Ascending aorta (tissue), 2 donors: ENCODE data around the gene TMPRSS11A. TPM values are rescaled to one million over a fixed set of nuclear protein-coding genes. Genes with fewer than 3 reads are reported as not detected.

ENCODE experiments used
- DNase-seq, 2 donors: peaks; one replicate each; pipeline ENCODE4 v3.0.0-alpha.2; 2019; ENCODE audit warnings: low spot score in 2 of 2
- H3K27ac ChIP-seq, 2 donors: fragments of 200-600 bp; sonication (generic); one replicate each; pipeline ENCODE4 v1.5.1; 2016 to 2017; ENCODE audit warnings: mild to moderate bottlenecking in 1 of 2
- H3K27me3 ChIP-seq: fragments of 200-600 bp; sonication (generic); one replicate; pipeline ENCODE4 v1.5.1; 2017
- H3K36me3 ChIP-seq, 2 donors: fragments of 200-600 bp; sonication (generic); one replicate each; pipeline ENCODE4 v1.5.1; 2016
- H3K4me1 ChIP-seq, 2 donors: fragments of 200-600 bp; sonication (generic); one replicate each; pipeline ENCODE4 v1.5.1; 2016 to 2017; ENCODE audit warnings: mild to moderate bottlenecking in 1 of 2
- H3K4me3 ChIP-seq, 2 donors: fragments of 200-600 bp; sonication (generic); one replicate each; pipeline ENCODE4 v1.5.1; 2016 to 2017; ENCODE audit warnings: mild to moderate bottlenecking in 1 of 2
- H3K9me3 ChIP-seq, 2 donors: fragments of 200-600 bp; sonication (generic); one replicate each; pipeline ENCODE4 v1.5.1; 2016
- CTCF ChIP-seq, 3 experiments: fragments of 200-600 bp in 2 of 3; fragments of 450-650 bp in 1 of 3; sonication (generic) in 2 of 3; IDR thresholded peaks; one replicate each; pipeline ENCODE4 v1.5.1; 2016 to 2019; ENCODE audit warnings: antibody characterized with exemption in 3 of 3, mild to moderate bottlenecking in 1 of 3, moderate library complexity in 1 of 3
- intact Hi-C: fragments of 100-400 bp; cut with DNase I; formaldehyde crosslinking; loops from one replicate; pipeline ENCODE4 v1.15.1; 2023
- total RNA-seq: library from RNA; depleted of rRNA; stranded (reverse); fragments of >200 nt; gene quantifications from one replicate; pipeline ENCODE4 v1.1.0, GENCODE V29; 2016

TMPRSS11A gene
- total RNA-seq, 1 donor from 2014 or later: not detected

DNA sequence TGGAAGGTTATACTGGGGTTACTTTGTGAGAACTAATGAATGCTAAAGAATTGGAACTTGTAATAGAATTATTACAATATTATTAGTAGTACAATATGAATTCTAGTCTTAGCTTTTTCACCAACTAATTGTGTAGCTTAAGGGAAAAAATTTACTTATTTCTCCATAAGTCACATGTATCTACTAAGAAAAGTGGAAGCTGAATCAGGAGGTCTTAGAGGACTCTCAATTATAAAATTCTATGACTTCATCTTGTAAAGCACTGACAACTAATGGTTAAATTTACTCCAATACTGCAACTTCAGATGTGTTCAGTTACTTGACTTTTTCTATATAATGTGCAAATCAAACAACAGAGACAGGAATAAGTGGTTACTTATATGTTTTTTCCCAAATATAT, 78.6 kb downstream of the TMPRSS11A start:
- DNase-seq: no peak
- Histone ChIP-seq H3K36me3 (no peaks in the 10 kb centered on the region), H3K4me3 (no peak overlapping the region), H3K9me3 (no peaks in the 10 kb centered on the region), H3K4me1 (no peaks in the 10 kb centered on the region), H3K27ac (no peak overlapping the region), H3K27me3 (no peaks in the 10 kb centered on the region)
- no peak for TF ChIP-seq CTCF (IDR thresholded peaks at IDR 0.05)
- intact Hi-C loops: no loop called here

DNA sequence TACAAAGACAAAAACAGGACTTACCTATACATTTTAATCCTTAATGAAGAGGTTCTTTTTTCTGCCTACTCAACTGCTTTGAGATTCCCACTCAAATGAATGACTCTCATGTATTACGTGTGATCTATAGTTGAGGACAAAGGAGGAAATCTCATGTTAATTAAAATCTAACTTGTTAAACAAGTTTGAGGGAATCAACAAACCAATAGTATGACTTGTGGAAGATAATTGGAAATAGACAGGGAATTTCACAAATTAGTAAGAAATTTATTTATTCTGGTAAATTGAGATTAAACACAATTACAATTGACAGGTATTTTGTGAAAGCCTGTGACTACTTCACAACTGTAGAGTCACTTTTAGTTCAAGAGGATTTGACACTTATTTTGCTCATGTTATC, 79.4 kb downstream of the TMPRSS11A start, which contains the start of gene TMPRSS11D:
Gene TMPRSS11D (minus strand): TSS at position 101 of the 400 bp plus-strand sequence. CDS start 69 bp downstream, at position 32.
- DNase-seq: no peak
- Histone ChIP-seq H3K9me3 (no peaks in the 10 kb centered on the region), H3K36me3 (no peaks in the 10 kb centered on the region), H3K4me3 (no peak within 1 kb of the TSS), H3K27me3 (no peaks in the 10 kb centered on the region), H3K4me1 (no peaks in the 10 kb centered on the region), H3K27ac (no peak within 1 kb of the TSS)
- intact Hi-C loops: no loop called here
- TF ChIP-seq CTCF (IDR thresholded peaks at IDR 0.05): no peak

DNA sequence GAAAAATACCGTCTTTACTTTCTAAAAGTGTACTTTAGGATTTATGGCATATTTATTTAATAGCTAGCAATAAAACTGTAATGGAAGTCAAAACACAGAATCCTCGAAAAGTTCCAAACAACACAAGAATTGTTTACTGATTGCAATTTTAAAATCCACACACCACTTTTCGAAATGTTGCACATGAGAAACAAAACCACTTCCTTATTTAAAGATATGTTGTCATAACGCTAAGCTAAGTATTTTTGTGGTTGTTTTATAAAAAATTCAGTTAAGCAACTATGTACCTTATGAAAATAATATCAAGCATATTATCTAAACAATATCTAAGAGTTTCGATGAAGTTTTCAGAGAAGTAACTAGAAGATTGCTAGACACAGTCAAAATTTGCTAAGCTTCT, 79.8 kb downstream of the TMPRSS11A start:
- Histone ChIP-seq H3K27me3 (no peaks in the 10 kb centered on the region), H3K9me3 (no peaks in the 10 kb centered on the region), H3K4me3 (no peak overlapping the region), H3K4me1 (no peaks in the 10 kb centered on the region), H3K27ac (no peak overlapping the region), H3K36me3 (no peaks in the 10 kb centered on the region)
- no peak for DNase-seq
- intact Hi-C loops: no loop called here
- TF ChIP-seq CTCF (IDR thresholded peaks at IDR 0.05): no peak

- no peak overlapping the region for H3K27ac ChIP-seq
- no peak for TF ChIP-seq CTCF (IDR thresholded peaks at IDR 0.05)
- no peak overlapping the region for H3K4me3 ChIP-seq
- no peaks in the 10 kb centered on the region for H3K27me3 ChIP-seq
- no peak for DNase-seq
- intact Hi-C loops: no loop called here
- H3K9me3 ChIP-seq: no peaks in the 10 kb centered on the region
- no peaks in the 10 kb centered on the region for H3K4me1 ChIP-seq
- H3K36me3 ChIP-seq: no peaks in the 10 kb centered on the region
Observed at GRCh38 chr4:67880866-67881610, 82.3 kb downstream of the TMPRSS11A start.

GRCh38 chr4:67879486-67879885, 83.8 kb downstream of the TMPRSS11A start:
- no peaks in the 10 kb centered on the region for H3K4me1 ChIP-seq
- no peak for DNase-seq
- H3K27me3 ChIP-seq: no peaks in the 10 kb centered on the region
- H3K27ac ChIP-seq: no peak overlapping the region
- no peak overlapping the region for H3K4me3 ChIP-seq
- H3K36me3 ChIP-seq: no peaks in the 10 kb centered on the region
- intact Hi-C loops: no loop called here
- no peaks in the 10 kb centered on the region for H3K9me3 ChIP-seq
- no peak for TF ChIP-seq CTCF (IDR thresholded peaks at IDR 0.05)
